Epidermal melanocyte (primary cell): Measurements from ENCODE around the gene FABP6.
A peak's percentile ranks its signal among the peaks of the same experiment; 100 is the strongest.

Experiments
- DNase-seq: peaks from one replicate; pipeline ENCODE4 v3.0.0; 2011; ENCODE audit warnings: low spot score; ENCODE audit not compliant: insufficient read length

The FABP6 gene

GRCh38 chr5:160260881-160261815, 31.8 kb downstream of the FABP6 start:
- no peak for DNase-seq

GRCh38 chr5:160262151-160263074, 33.1 kb downstream of the FABP6 start:
- DNase-seq: no peak

GRCh38 chr5:160263326-160263855, 34.1 kb downstream of the FABP6 start:
- DNase-seq: no peak

- DNase-seq: no peak
Measured at GRCh38 chr5:160266044-160266443, 36.7 kb downstream of the FABP6 start.

GRCh38 chr5:160266752-160267345, 37.5 kb downstream of the FABP6 start:
- no peak for DNase-seq

- DNase-seq: no peak
Measured at GRCh38 chr5:160268121-160268520, 38.8 kb downstream of the FABP6 start.

GRCh38 chr5:160269017-160269416, 39.7 kb downstream of the FABP6 start:
- peak; percentile 48 for DNase-seq

GRCh38 chr5:160270704-160271103, 41.4 kb downstream of the FABP6 start:
- no peak for DNase-seq

GRCh38 chr5:160271396-160271795, 42.1 kb downstream of the FABP6 start:
- no peak for DNase-seq

- no peak for DNase-seq
Measured at GRCh38 chr5:160271836-160272235, 42.5 kb downstream of the FABP6 start.

GRCh38 chr5:160272264-160272663, 43.0 kb downstream of the FABP6 start:
- no peak for DNase-seq

GRCh38 chr5:160272889-160273288, 43.6 kb downstream of the FABP6 start:
- DNase-seq: no peak

- DNase-seq: no peak
Measured at GRCh38 chr5:160274483-160274931, 45.2 kb downstream of the FABP6 start.

- DNase-seq: no peak
Measured at GRCh38 chr5:160278343-160278742, 49.0 kb downstream of the FABP6 start.

- no peak for DNase-seq
Measured at GRCh38 chr5:160280384-160281095, 51.2 kb downstream of the FABP6 start.

- no peak for DNase-seq
Measured at GRCh38 chr5:160281275-160281674, 52.0 kb downstream of the FABP6 start.

- DNase-seq: no peak
Measured at GRCh38 chr5:160284291-160284873, 55.1 kb downstream of the FABP6 start.

GRCh38 chr5:160285316-160285715, 56.0 kb downstream of the FABP6 start:
- DNase-seq: no peak

GRCh38 chr5:160286947-160287346, 57.6 kb downstream of the FABP6 start:
- DNase-seq: no peak

- no peak for DNase-seq
Measured at GRCh38 chr5:160287378-160288051, 58.2 kb downstream of the FABP6 start.
